HepG2 (cell line): ENCODE data around the gene GRIK4. TPM values are rescaled to one million over a fixed set of nuclear protein-coding genes. Genes with fewer than 3 reads are reported as not detected.

ENCODE experiments used
- ATAC-seq: fragments of 200-7000 bp; cut with Tn5 transposase; 3 replicates; pipeline ENCODE4 v1.9.1; 2020; ENCODE audit warnings: mild to moderate bottlenecking, moderate library complexity
- BruUV-seq: library from RNA; stranded (reverse); fragments of 400-500 nt; replicated peaks from 2 replicates; lab custom pipeline; 2021; lab: Mats Ljungman, UMichigan
- CTCF ChIA-PET: fragments of 300-600 bp; formaldehyde crosslinking; extraction: SDS; loops from one replicate; lab custom pipeline; 2021; ENCODE audit warnings: low total read pairs, inconsistent platforms, low intra/inter-chr PET ratio; lab: Yijun Ruan, JAX
- POLR2A ChIA-PET: fragments of 350-600 bp; sonication (Branson Sonifier 250); formaldehyde crosslinking; loops from one replicate; lab custom pipeline; 2020; ENCODE audit warnings: antibody characterized with exemption, inconsistent platforms; lab: Yijun Ruan, JAX
- DNase-seq: peaks from one replicate; pipeline ENCODE4 v3.0.0-alpha.2; 2015; ENCODE audit warnings: low spot score
- FAIRE-seq: peaks from 3 replicates; lab custom pipeline; 2011; peaks lifted over from hg19 to GRCh38; lab: Jason Lieb, UNC
- H2AFZ ChIP-seq: one replicate; pipeline ENCODE4 v1.6.1; 2011; ENCODE audit warnings: low read length, inconsistent platforms
- H3K27ac ChIP-seq: fragments of 300-600 bp; 3 replicates; pipeline ENCODE4 v1.8.0; 2011; ENCODE audit warnings: mixed run types, mild to moderate bottlenecking, mixed read lengths, low read length, inconsistent platforms; ENCODE audit not compliant: insufficient read depth; ENCODE audit errors: extremely low read length
- H3K27me3 ChIP-seq, 2 experiments: fragments of 200-600 bp in 1 of 2; 2 replicates in 1 of 2; 3 replicates in 1 of 2; pipeline versions ENCODE4 v1.6.0 to v1.8.0; 2011; ENCODE audit warnings: low read length in 2 of 2, mild to moderate bottlenecking in 2 of 2, moderate library complexity in 2 of 2, inconsistent platforms in 1 of 2; ENCODE audit not compliant: insufficient read depth in 2 of 2, control insufficient read depth in 1 of 2
- H3K36me3 ChIP-seq, 2 experiments: fragments of 200-600 bp in 1 of 2; replicated peaks in 1 of 2; 2 replicates in 1 of 2; 3 replicates in 1 of 2; pipeline versions ENCODE4 v1.5.1 to v1.8.0; 2011; ENCODE audit warnings: low read length in 2 of 2, inconsistent platforms in 1 of 2; ENCODE audit not compliant: insufficient read depth in 2 of 2, control insufficient read depth in 1 of 2
- H3K4me1 ChIP-seq: 2 replicates; pipeline ENCODE4 v1.5.1; 2012; ENCODE audit warnings: low read length, inconsistent platforms; ENCODE audit not compliant: insufficient read depth
- H3K4me2 ChIP-seq: 2 replicates; pipeline ENCODE4 v1.6.0; 2011; ENCODE audit warnings: low read depth, low read length, inconsistent platforms
- H3K4me3 ChIP-seq, 3 experiments: fragments of 200-600 bp in 1 of 3; sonication (generic), shearing (Covaris generic) in 1 of 3; replicated peaks in 1 of 3; 2 replicates each; pipeline ENCODE4 v1.5.1; 2011 to 2016; ENCODE audit warnings: low read length in 3 of 3, inconsistent platforms in 2 of 3, low read depth in 2 of 3, mild to moderate bottlenecking in 2 of 3, control low read depth in 1 of 3, mixed read lengths in 1 of 3; ENCODE audit not compliant: insufficient read depth in 1 of 3
- H3K79me2 ChIP-seq: one replicate; pipeline ENCODE4 v1.6.1; 2011; ENCODE audit warnings: low read length, inconsistent platforms; ENCODE audit not compliant: insufficient read depth
- H3K9ac ChIP-seq: 2 replicates; pipeline ENCODE4 v1.6.0; 2011; ENCODE audit warnings: mild to moderate bottlenecking, low read depth, low read length, inconsistent platforms; ENCODE audit not compliant: insufficient read depth
- H3K9me3 ChIP-seq: 2 replicates; pipeline ENCODE4 v1.5.1; 2012; ENCODE audit warnings: mild to moderate bottlenecking, low read length
- H4K20me1 ChIP-seq: 2 replicates; pipeline ENCODE4 v1.6.0; 2011; ENCODE audit warnings: inconsistent platforms, mild to moderate bottlenecking, low read length, moderate library complexity; ENCODE audit not compliant: insufficient read depth
- KDM6A ChIP-seq: IDR thresholded peaks from 2 replicates; pipeline ENCODE4 v1.6.1; 2016; ENCODE audit warnings: low read depth
- NAIF1 ChIP-seq: sonication (generic); formaldehyde crosslinking; IDR thresholded peaks from 2 replicates; pipeline ENCODE4 v1.5.0; 2020; ENCODE audit warnings: mild to moderate bottlenecking, missing genetic modification reagents, borderline replicate concordance
- SKIL ChIP-seq: sonication (generic); formaldehyde crosslinking; IDR thresholded peaks from 2 replicates; pipeline ENCODE4 v1.8.0; 2022; ENCODE audit warnings: missing genetic modification reagents, mild to moderate bottlenecking, moderate library complexity, borderline replicate concordance
- ZNF160 ChIP-seq: sonication (generic); formaldehyde crosslinking; IDR thresholded peaks from 2 replicates; pipeline ENCODE4 v1.8.0; 2022; ENCODE audit warnings: mild to moderate bottlenecking, inconsistent platforms, missing genetic modification reagents
- ZNF275 ChIP-seq: sonication (generic); formaldehyde crosslinking; IDR thresholded peaks from 2 replicates; pipeline ENCODE4 v1.8.0; 2022; ENCODE audit warnings: missing genetic modification reagents, mild to moderate bottlenecking, inconsistent platforms, borderline replicate concordance
- ZNF30 ChIP-seq: sonication (generic); formaldehyde crosslinking; IDR thresholded peaks from 2 replicates; pipeline ENCODE4 v1.5.0; 2020; ENCODE audit warnings: mild to moderate bottlenecking, missing genetic modification reagents
- ZNF383 ChIP-seq: sonication (generic); formaldehyde crosslinking; IDR thresholded peaks from 2 replicates; pipeline ENCODE4 v1.4.0; 2020; ENCODE audit warnings: missing genetic modification reagents, mild to moderate bottlenecking, borderline replicate concordance
- WGBS: methylation state at CpG from one replicate; pipeline ENCODE4 v1.1.6; 2017; ENCODE audit warnings: low lambda C conversion rate; 5-methylcytosine and 5-hydroxymethylcytosine counted together
- in situ Hi-C: cut with HindIII; loops from 2 replicates; pipeline ENCODE4 v1.10.0; 2017; ENCODE audit warnings: low pct_unique_long_range_greater_than_20kb; ENCODE audit not compliant: extremely low pct_ligation_motif_present
- intact Hi-C: fragments of 100-400 bp; cut with micrococcal nuclease; formaldehyde crosslinking; loops from one replicate; pipeline ENCODE4 v1.10.0; 2022; ENCODE audit not compliant: unreplicated experiment
- polyA plus RNA-seq, 8 experiments: library from polyadenylated mRNA; depleted of rRNA in 3 of 8; stranded (reverse) in 7 of 8; unstranded in 1 of 8; fragments of >200 nt; fragmentation: Illumina TruSeq in 4 of 8; extraction: Trizol in 4 of 8; gene quantifications; 2 replicates each; pipeline versions ENCODE4 v1.2.1 to v1.2.3, GENCODE V29; 2011 to 2016; ENCODE audit warnings: low read depth in 4 of 8, missing spikeins in 1 of 8, mixed read lengths in 1 of 8; ENCODE audit not compliant: insufficient read depth in 1 of 8
- total RNA-seq, 5 experiments: library from RNA; depleted of rRNA; stranded (reverse); fragments of >200 nt; fragmentation: Illumina TruSeq; extraction: Trizol; gene quantifications; 2 replicates each; pipeline ENCODE4 v1.2.3, GENCODE V29; 2016; ENCODE audit warnings: low read depth in 1 of 5

Gene GRIK4
- total and polyA plus RNA-seq, 2 of the 13 experiments (the other 11 are each of a cell fraction or from before 2014, with no cell fraction given) = 0.04 to 0.07 TPM

- TF ChIP-seq ZNF383 (no peak), SKIL (CRISPR knock-in tag) (no peak), ZNF275 (CRISPR knock-in tag) (no peak), ZNF160 (CRISPR knock-in tag) (no peak), NAIF1 (CRISPR knock-in tag) (no peak), KDM6A (no peak), ZNF30 (CRISPR knock-in tag) (no peak)
- WGBS = 14% methylated on average over 7 of the region's 7 CpGs
- Histone ChIP-seq H3K9ac (no peak overlapping the region), H3K4me2 (no peak overlapping the region), H2AFZ (no peak overlapping the region), H3K27me3 (peaks cover 0 to 12% of the 10 kb centered on the region in 2 experiments; a peak in 1 of 5 replicates), H3K4me3 (no peak overlapping the region), H3K4me1 (no peaks in the 10 kb centered on the region), H3K9me3 (no peaks in the 10 kb centered on the region), H3K27ac (no peak overlapping the region), H3K79me2 (no peaks in the 10 kb centered on the region), H4K20me1 (no peaks in the 10 kb centered on the region), H3K36me3 (no peaks in the 10 kb centered on the region)
- intact Hi-C loops = no loop called here
- no peak for DNase-seq
- POLR2A ChIA-PET = no interaction called here
- no peak for ATAC-seq
- no TSS peak for BruUV-seq
- no peak for FAIRE-seq
- in situ Hi-C loops = loop anchor here (5.0 to 10.0 kb wide), 2 partner anchors 174 to 268 kb away; partner anchors contain the start of gene GRIK4
- CTCF ChIA-PET = interaction anchor here (4.6 kb wide), 1 partner anchor 175 kb away, joined by 33 read pairs; the partner anchor contains the start of gene GRIK4
Measured at GRCh38 chr11:120686516-120686915, 175.0 kb downstream of the GRIK4 start.
